A549 (cell line): ENCODE data around the gene FKBP6. TPM values are rescaled to one million over a fixed set of nuclear protein-coding genes. Genes with fewer than 3 reads are reported as not detected.

Experiments
- ATAC-seq, 2 experiments: fragments of 200-7000 bp in 1 of 2; fragments of >200 bp in 1 of 2; cut with Nextera tagmentation in 1 of 2; cut with Tn5 transposase in 1 of 2; 3 replicates each; pipeline versions ENCODE4 v1.8.0 to v1.9.1; 2018 to 2020; ENCODE audit warnings: mild to moderate bottlenecking in 1 of 2, moderate library complexity in 1 of 2
- CTCF ChIA-PET: fragments of 300-600 bp; sonication (Branson Sonifier 250); formaldehyde crosslinking; extraction: SDS; loops from one replicate; lab custom pipeline; 2021; ENCODE audit warnings: antibody characterized with exemption, inconsistent platforms; lab: Yijun Ruan, JAX
- POLR2A ChIA-PET: fragments of 350-600 bp; formaldehyde crosslinking; extraction: SDS; loops from one replicate; lab custom pipeline; 2021; ENCODE audit warnings: antibody characterized with exemption, inconsistent platforms; lab: Yijun Ruan, JAX
- DNase-seq, 2 experiments: peaks; one replicate each; pipeline versions ENCODE4 v3.0.0 to v3.0.0-alpha.2; 2011 to 2016; ENCODE audit warnings: low read depth in 1 of 2, low spot score in 1 of 2
- FAIRE-seq: peaks from 2 replicates; lab custom pipeline; 2011; peaks lifted over from hg19 to GRCh38; lab: Jason Lieb, UNC
- H3K27ac ChIP-seq, 2 experiments: fragments of >200 bp; sonication (Bioruptor Twin); formaldehyde crosslinking; 3 replicates each; pipeline ENCODE4 v1.5.1; 2016 to 2017
- H3K4me1 ChIP-seq: fragments of >200 bp; sonication (Bioruptor Twin); formaldehyde crosslinking; 3 replicates; pipeline ENCODE4 v1.6.1; 2016
- H3K4me2 ChIP-seq: fragments of >200 bp; sonication (Bioruptor Twin); formaldehyde crosslinking; 3 replicates; pipeline ENCODE4 v1.6.1; 2016
- H3K4me3 ChIP-seq: fragments of >200 bp; sonication (Bioruptor Twin); formaldehyde crosslinking; 3 replicates; pipeline ENCODE4 v1.5.1; 2016
- H3K9me3 ChIP-seq: fragments of >200 bp; sonication (Bioruptor Twin); formaldehyde crosslinking; 3 replicates; pipeline ENCODE4 v1.6.1; 2016
- BHLHE40 ChIP-seq: IDR thresholded peaks from 2 replicates; pipeline ENCODE4 v1.6.1; 2012; ENCODE audit warnings: low read depth, low read length, inconsistent platforms
- CBX2 ChIP-seq: fragments of 200-600 bp; sonication (generic); IDR thresholded peaks from 2 replicates; pipeline ENCODE4 v1.6.1; 2016; ENCODE audit warnings: low read depth, mild to moderate bottlenecking, borderline replicate concordance
- CBX8 ChIP-seq: fragments of 200-600 bp; sonication (generic); IDR thresholded peaks from 2 replicates; pipeline ENCODE4 v1.6.1; 2016
- CEBPB ChIP-seq, 2 experiments: fragments of >200 bp in 1 of 2; sonication (Bioruptor Twin) in 1 of 2; formaldehyde crosslinking in 1 of 2; IDR thresholded peaks; 2 replicates each; pipeline ENCODE4 v1.6.1; 2012 to 2016
- CHD4 ChIP-seq: fragments of 200-600 bp; sonication (generic); IDR thresholded peaks from 2 replicates; pipeline ENCODE4 v1.6.1; 2016; ENCODE audit warnings: antibody characterized with exemption, mild to moderate bottlenecking, borderline replicate concordance
- EHF ChIP-seq: fragments of 250-450 bp; sonication (Bioruptor Pico); IDR thresholded peaks from 2 replicates; pipeline ENCODE4 v1.5.0; 2020; ENCODE audit warnings: mild to moderate bottlenecking
- EHMT2 ChIP-seq: fragments of 200-600 bp; sonication (generic); IDR thresholded peaks from 2 replicates; pipeline ENCODE4 v1.6.1; 2016; ENCODE audit warnings: antibody characterized with exemption, low read depth, mild to moderate bottlenecking, moderate library complexity
- EP300 ChIP-seq, 2 experiments: fragments of >200 bp; sonication (Bioruptor Twin); formaldehyde crosslinking; IDR thresholded peaks; 2 replicates in 1 of 2; 3 replicates in 1 of 2; pipeline ENCODE4 v1.6.1; 2016 to 2017
- ESRRA ChIP-seq: fragments of 150-350 bp; IDR thresholded peaks from 2 replicates; pipeline ENCODE4 v1.6.1; 2014; ENCODE audit warnings: mild to moderate bottlenecking, low read length, borderline replicate concordance
- FOSL2 ChIP-seq, 2 experiments: fragments of 450-650 bp in 1 of 2; fragments of >200 bp in 1 of 2; sonication (Bioruptor Twin) in 1 of 2; formaldehyde crosslinking; IDR thresholded peaks; 2 replicates each; pipeline versions ENCODE4 v1.5.0 to v1.6.1; 2016 to 2020; ENCODE audit warnings: mild to moderate bottlenecking in 1 of 2, moderate library complexity in 1 of 2
- GATA3 ChIP-seq: IDR thresholded peaks from 2 replicates; pipeline ENCODE4 v1.6.1; 2012; ENCODE audit warnings: borderline replicate concordance
- HOXA7 ChIP-seq: fragments of 250-450 bp; sonication (Bioruptor Pico); IDR thresholded peaks from 2 replicates; pipeline ENCODE4 v1.5.0; 2020; ENCODE audit warnings: mild to moderate bottlenecking, moderate library complexity
- HOXB5 ChIP-seq: fragments of 250-450 bp; sonication (Bioruptor Pico); IDR thresholded peaks from 2 replicates; pipeline ENCODE4 v1.5.0; 2020; ENCODE audit warnings: mild to moderate bottlenecking, moderate library complexity
- JUNB ChIP-seq: fragments of >200 bp; sonication (Bioruptor Twin); formaldehyde crosslinking; IDR thresholded peaks from 2 replicates; pipeline ENCODE4 v1.6.1; 2016
- KDM1A ChIP-seq: fragments of 200-600 bp; sonication (generic); IDR thresholded peaks from 2 replicates; pipeline ENCODE4 v1.6.1; 2016; ENCODE audit warnings: low read depth, mild to moderate bottlenecking
- KDM5A ChIP-seq: fragments of 200-600 bp; sonication (generic); IDR thresholded peaks from 2 replicates; pipeline ENCODE4 v1.6.1; 2016; ENCODE audit warnings: antibody characterized with exemption, mild to moderate bottlenecking
- MAFK ChIP-seq: fragments of 450-650 bp; IDR thresholded peaks from 2 replicates; pipeline ENCODE4 v1.6.1; 2014; ENCODE audit not compliant: partially characterized antibody
- NPAS2 ChIP-seq: fragments of 250-450 bp; sonication (Bioruptor Pico); IDR thresholded peaks from 2 replicates; pipeline ENCODE4 v1.8.0; 2022; ENCODE audit warnings: mild to moderate bottlenecking, moderate library complexity, borderline replicate concordance
- NR3C1 ChIP-seq: fragments of >200 bp; sonication (Bioruptor Twin); formaldehyde crosslinking; IDR thresholded peaks from 3 replicates; pipeline ENCODE4 v1.6.1; 2017
- PHF8 ChIP-seq: fragments of 200-600 bp; sonication (generic); IDR thresholded peaks from 2 replicates; pipeline ENCODE4 v1.6.1; 2016; ENCODE audit warnings: low read depth, mild to moderate bottlenecking, antibody characterized with exemption, moderate library complexity, borderline replicate concordance
- POLR2A ChIP-seq: IDR thresholded peaks from 2 replicates; pipeline ENCODE4 v1.6.1; 2012; ENCODE audit warnings: mild to moderate bottlenecking, low read length
- RAD21 ChIP-seq, 2 experiments: fragments of >200 bp in 1 of 2; sonication (Bioruptor Twin) in 1 of 2; formaldehyde crosslinking in 1 of 2; IDR thresholded peaks in 1 of 2; conservative IDR thresholded peaks in 1 of 2; 2 replicates in 1 of 2; 3 replicates in 1 of 2; pipeline ENCODE4 v1.6.1; 2012 to 2018; ENCODE audit warnings: inconsistent platforms in 1 of 2
- RCOR1 ChIP-seq: fragments of 150-350 bp; IDR thresholded peaks from 2 replicates; pipeline ENCODE4 v1.6.1; 2014; ENCODE audit warnings: antibody characterized with exemption, low read length, low read depth
- SMC3 ChIP-seq: fragments of >200 bp; sonication (Bioruptor Twin); formaldehyde crosslinking; IDR thresholded peaks from 3 replicates; pipeline ENCODE4 v1.6.1; 2018; ENCODE audit warnings: inconsistent platforms
- SREBF2 ChIP-seq: fragments of 450-650 bp; IDR thresholded peaks from 2 replicates; pipeline ENCODE4 v1.6.1; 2014; ENCODE audit warnings: mild to moderate bottlenecking, moderate library complexity
- ZC3H11A ChIP-seq: fragments of 450-650 bp; IDR thresholded peaks from 2 replicates; pipeline ENCODE4 v1.6.1; 2014; ENCODE audit warnings: antibody characterized with exemption, mild to moderate bottlenecking
- ZNF302 ChIP-seq: fragments of 250-450 bp; sonication (Bioruptor Pico); IDR thresholded peaks from 2 replicates; pipeline ENCODE4 v1.9.0; 2021; ENCODE audit warnings: inconsistent platforms, mild to moderate bottlenecking, moderate library complexity
- ZSCAN20 ChIP-seq: fragments of 250-450 bp; sonication (Bioruptor Pico); IDR thresholded peaks from 2 replicates; pipeline ENCODE4 v1.8.0; 2022; ENCODE audit warnings: mild to moderate bottlenecking, moderate library complexity
- WGBS: methylation state at CpG from one replicate; pipeline ENCODE4 v1.1.6; 2017; ENCODE audit errors: missing lambda C conversion rate; 5-methylcytosine and 5-hydroxymethylcytosine counted together
- polyA plus RNA-seq, 4 experiments: library from polyadenylated mRNA; depleted of rRNA in 3 of 4; stranded (reverse); fragments of >200 nt; fragmentation: RNase III in 1 of 4; extraction: RNeasy Plus Mini Kit Qiagen cat#74134 plus additional on column Dnase treatment in 1 of 4; gene quantifications; 2 replicates in 3 of 4; 3 replicates in 1 of 4; pipeline ENCODE4 v1.2.3, GENCODE V29; 2011 to 2017
- TF ChIP-seq, protein P1 (sequence below): fragments of 150-350 bp; IDR thresholded peaks from 2 replicates; pipeline ENCODE4 v1.6.1; 2014; ENCODE audit warnings: low read depth, mild to moderate bottlenecking, low read length
- TF ChIP-seq, protein P2 (sequence below): fragments of >200 bp; sonication (Bioruptor Twin); formaldehyde crosslinking; IDR thresholded peaks from 3 replicates; pipeline ENCODE4 v1.6.1; 2016

FKBP6 gene
- polyA plus RNA-seq, 2 of the 4 experiments (the other 2 are of a cell fraction): 0.04 TPM; not detected in 1

DNA sequence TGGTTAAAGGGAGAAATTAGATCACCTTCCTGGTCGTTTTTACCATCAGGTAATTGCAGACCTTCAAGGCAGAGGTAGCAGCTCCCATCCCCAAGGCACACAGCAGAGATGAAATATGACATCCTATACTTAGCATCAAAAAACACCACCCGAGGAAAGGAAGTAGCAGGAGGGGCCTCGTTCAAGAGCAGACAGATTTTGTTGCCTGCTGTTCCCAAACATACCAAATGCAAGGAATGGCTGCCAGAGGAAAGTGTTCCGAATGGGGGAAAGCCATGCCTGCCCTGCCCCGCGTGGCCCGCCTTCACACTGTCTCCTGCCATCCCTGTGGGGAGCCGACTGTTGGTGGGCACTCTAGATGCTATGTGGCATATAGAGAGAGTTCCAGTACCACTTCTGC lies 18.0 kb downstream of the FKBP6 start (continued):
- TF ChIP-seq CBX2 (no peak), ESRRA (no peak), BHLHE40 (no peak)
- TF ChIP-seq, protein P1, sequence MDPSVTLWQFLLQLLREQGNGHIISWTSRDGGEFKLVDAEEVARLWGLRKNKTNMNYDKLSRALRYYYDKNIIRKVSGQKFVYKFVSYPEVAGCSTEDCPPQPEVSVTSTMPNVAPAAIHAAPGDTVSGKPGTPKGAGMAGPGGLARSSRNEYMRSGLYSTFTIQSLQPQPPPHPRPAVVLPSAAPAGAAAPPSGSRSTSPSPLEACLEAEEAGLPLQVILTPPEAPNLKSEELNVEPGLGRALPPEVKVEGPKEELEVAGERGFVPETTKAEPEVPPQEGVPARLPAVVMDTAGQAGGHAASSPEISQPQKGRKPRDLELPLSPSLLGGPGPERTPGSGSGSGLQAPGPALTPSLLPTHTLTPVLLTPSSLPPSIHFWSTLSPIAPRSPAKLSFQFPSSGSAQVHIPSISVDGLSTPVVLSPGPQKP: no peak

DNA sequence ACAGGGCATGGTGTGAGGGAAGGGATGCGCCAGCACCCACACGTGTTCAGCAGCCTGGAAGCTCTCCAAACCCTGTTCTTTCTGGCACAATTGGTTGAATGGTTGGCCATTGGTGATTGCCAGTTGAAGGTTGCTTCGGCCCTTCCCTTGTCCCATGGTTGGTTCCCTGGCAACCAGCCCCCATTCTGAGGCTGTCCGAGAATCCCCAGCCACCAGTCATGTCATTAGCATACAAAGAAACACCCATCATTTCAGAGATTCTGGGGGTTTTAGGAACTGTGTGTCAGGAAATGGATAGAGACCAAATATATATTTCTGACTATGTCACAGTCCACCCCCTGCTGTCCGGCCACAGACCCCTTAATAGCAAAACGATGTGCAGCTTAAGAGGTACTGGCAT lies 21.8 kb downstream of the FKBP6 start:
- Histone ChIP-seq H3K27ac (no peak overlapping the region), H3K4me2 (no peak overlapping the region), H3K9me3 (no peaks in the 10 kb centered on the region), H3K4me1 (no peaks in the 10 kb centered on the region), H3K4me3 (no peak overlapping the region)
- FAIRE-seq: no peak
- DNase-seq: no peak
- POLR2A ChIA-PET: no interaction called here
- WGBS: 66% methylated on average over 6 of the region's 6 CpGs
- CTCF ChIA-PET: interaction anchor here (2.5 to 2.7 kb wide), 2 partner anchors 8 to 102 kb away, joined by 8 to 11 read pairs; no protein-coding TSS in a partner anchor
- TF ChIP-seq EHF (CRISPR knock-in tag) (no peak), ZSCAN20 (CRISPR knock-in tag) (no peak), SREBF2 (no peak), RCOR1 (no peak), CBX8 (no peak)
- no peak for ATAC-seq

DNA sequence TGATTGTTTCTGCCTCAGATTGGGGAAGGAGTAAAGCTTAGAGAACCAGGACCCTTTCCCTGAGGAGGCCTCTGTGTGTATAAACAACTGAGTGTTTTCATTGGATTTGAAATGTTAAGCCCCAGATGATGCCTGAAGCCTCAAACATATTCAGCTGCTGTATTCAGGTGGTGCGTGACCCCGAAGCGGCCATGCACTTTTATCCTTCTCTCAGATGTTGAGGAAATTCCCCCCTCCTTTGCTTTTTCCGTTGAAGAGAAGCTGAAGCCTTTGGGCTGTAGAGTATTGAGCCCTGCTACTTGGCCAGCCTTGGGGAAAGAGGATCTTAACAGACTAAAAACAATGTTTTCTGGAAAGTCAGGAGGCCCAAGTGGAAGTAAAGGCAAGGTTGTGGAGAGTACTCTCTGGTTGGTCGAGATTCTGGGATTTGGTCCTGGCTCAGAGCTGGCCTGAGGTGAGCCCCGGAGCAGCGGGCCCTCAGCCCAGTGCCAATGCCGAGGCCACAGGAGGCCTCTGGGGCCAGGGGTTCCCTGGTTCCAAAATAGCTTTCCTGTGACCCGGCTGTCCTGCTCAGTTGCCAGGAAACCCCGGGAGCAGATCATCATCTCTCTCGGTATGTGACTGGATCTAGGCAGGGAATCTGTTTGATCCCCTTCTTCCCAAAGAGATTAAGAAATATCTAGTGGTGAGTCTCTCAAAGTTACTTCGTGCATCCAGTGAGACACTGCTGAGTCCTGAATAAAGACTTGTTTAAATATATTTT lies 22.5 kb downstream of the FKBP6 start:
- POLR2A ChIA-PET: no interaction called here
- CTCF ChIA-PET: interaction anchor here (2.5 to 2.7 kb wide), 2 partner anchors 8 to 102 kb away, joined by 8 to 11 read pairs; no protein-coding TSS in a partner anchor
- WGBS: 65% methylated on average over 12 of the region's 12 CpGs
- FAIRE-seq (no peak), DNase-seq (no peak), ATAC-seq (no peak)
- Histone ChIP-seq H3K4me2 (no peak overlapping the region), H3K9me3 (no peaks in the 10 kb centered on the region), H3K4me1 (no peaks in the 10 kb centered on the region), H3K4me3 (no peak overlapping the region), H3K27ac (no peak overlapping the region)
- TF ChIP-seq ZNF302 (no peak), SMC3 (no peak), ZC3H11A (no peak), HOXB5 (CRISPR knock-in tag) (no peak), POLR2A (no peak), CHD4 (no peak), RAD21 (conservative IDR thresholded peaks at IDR 0.05 in 1 of 2, IDR thresholded peaks at IDR 0.05 in 1 of 2) (no peak), FOSL2 (IDR thresholded peaks at IDR 0.05) (no peak), FOSL2 (CRISPR knock-in tag; IDR thresholded peaks at IDR 0.05) (no peak), EHMT2 (no peak), JUNB (no peak)

DNA sequence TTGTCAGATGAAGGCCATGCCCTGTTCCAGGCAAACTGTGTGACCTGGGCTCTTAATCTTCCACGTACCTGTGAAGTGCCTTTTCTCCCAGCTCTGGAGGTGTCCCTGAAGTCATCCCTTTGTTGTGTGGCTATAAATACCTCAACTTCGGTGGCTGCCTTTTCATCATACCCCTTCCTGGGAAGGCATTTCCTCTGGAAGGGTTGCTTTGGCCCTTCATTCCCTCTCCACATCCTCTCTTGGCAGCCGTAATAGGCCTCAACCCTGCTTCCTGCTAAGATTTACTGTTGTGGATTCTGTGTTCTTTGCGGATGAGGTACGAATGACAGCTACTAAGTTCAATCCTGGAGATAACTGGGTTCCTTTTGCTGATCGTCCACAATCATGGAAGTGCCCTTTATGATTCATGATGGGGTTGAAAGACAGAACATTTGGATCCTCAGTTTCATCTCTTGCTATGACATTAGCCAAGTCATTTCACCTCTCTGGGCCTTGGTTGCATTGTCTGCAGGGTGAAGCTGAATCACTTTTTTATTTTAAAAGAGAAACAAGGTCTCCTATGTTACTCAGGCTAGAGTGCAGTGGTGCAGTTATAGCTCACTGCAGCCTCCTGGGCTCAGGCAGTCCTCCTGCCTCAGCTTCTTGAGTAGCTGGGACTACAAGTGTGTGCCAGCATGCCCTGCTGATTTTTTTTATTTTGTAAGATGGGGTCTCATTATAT lies 23.6 kb downstream of the FKBP6 start:
- Histone ChIP-seq H3K27ac (no peak overlapping the region), H3K9me3 (no peaks in the 10 kb centered on the region), H3K4me3 (no peak overlapping the region), H3K4me2 (no peak overlapping the region), H3K4me1 (no peaks in the 10 kb centered on the region)
- TF ChIP-seq PHF8 (no peak), POLR2A (no peak), HOXA7 (no peak), KDM1A (no peak), MAFK (no peak), CEBPB (IDR thresholded peaks at IDR 0.05) (no peak), EP300 (IDR thresholded peaks at IDR 0.05) (no peak), JUNB (no peak), GATA3 (no peak), NPAS2 (no peak), KDM5A (no peak), ESRRA (no peak), RAD21 (conservative IDR thresholded peaks at IDR 0.05 in 1 of 2, IDR thresholded peaks at IDR 0.05 in 1 of 2) (no peak), SMC3 (no peak), RCOR1 (no peak), NR3C1 (no peak)
- TF ChIP-seq, protein P2, sequence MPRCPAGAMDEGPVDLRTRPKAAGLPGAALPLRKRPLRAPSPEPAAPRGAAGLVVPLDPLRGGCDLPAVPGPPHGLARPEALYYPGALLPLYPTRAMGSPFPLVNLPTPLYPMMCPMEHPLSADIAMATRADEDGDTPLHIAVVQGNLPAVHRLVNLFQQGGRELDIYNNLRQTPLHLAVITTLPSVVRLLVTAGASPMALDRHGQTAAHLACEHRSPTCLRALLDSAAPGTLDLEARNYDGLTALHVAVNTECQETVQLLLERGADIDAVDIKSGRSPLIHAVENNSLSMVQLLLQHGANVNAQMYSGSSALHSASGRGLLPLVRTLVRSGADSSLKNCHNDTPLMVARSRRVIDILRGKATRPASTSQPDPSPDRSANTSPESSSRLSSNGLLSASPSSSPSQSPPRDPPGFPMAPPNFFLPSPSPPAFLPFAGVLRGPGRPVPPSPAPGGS: no peak
- CTCF ChIA-PET: interaction anchor here (1.2 to 3.8 kb wide), 3 partner anchors 10 to 100 kb away, joined by 3 to 16 read pairs (median 8); no protein-coding TSS in a partner anchor
- ATAC-seq (no peak), FAIRE-seq (no peak), DNase-seq (no peak)
- 66% methylated on average over 6 of the region's 6 CpGs for WGBS
- POLR2A ChIA-PET: no interaction called here
